ENCODE measurements around the gene ARPP21.

ARPP21 gene

DNA sequence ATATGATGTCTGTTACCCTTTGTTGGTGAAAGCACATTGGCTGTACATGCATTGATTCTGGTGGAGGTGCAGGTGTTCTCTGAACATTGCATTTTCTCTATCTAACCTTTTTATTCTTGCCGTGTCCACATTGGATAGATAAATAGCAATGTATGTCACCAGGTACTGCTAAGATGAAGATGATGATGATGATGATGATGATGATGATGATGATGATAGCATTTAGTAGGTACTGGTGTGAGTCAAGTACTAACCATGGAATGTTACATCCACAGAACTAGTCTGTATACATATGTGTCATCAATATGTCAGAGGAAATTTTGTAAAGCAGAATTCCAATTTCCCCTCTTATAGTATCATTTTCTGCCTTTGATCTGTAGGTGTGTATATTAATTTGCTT, 36.3 kb downstream of the ARPP21 start:
- DNase-seq (ENCODE audit: low read depth in 2 of 2), result no peak

DNA sequence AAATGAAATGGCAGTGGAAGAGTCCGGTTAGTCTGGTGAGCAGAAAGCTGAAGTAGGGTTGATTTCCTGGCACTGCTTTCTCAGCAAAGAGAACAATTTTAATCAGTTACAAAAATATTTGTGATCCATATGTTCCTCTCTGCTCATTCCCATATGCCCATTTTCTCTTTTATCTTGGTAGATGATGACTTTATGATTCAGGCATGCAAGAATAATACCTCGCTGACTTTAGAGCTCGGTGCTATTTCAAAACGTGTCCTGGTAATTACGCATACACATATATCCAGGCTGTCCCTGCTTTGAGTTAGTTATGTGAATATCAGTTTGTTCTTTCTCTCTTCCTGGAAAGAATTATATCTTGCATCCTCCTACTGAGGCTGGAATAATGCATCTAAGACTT, 38.5 kb downstream of the ARPP21 start:
- no peak for DNase-seq (ENCODE audit: low read depth in 2 of 2)

DNA sequence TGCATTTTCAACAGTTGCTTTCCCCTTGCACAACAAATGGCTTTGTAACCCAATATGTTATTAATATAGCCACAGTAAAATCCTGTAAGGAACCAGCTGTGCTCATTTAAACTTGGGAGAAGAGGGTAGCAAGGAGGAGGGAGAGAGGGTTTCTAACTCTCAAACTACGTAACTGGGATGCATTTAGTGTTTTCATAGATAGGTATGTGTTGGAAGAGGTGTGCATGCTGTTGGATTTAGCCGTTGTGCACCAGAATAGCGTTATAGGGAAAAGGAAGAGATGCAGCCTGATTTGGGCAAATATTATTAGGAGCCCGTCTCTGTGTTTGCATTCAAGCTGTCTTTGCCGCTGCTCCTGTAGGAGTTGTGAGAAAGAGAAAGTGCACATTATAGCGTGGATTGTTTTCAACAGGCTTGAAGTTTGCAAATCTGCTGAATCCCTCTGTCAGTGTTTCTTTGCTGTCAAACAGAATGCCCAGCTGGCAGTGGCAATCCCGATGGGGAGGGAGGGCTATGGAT, 39.4 kb downstream of the ARPP21 start:
- DNase-seq (ENCODE audit: low read depth in 2 of 2), result no peak

DNA sequence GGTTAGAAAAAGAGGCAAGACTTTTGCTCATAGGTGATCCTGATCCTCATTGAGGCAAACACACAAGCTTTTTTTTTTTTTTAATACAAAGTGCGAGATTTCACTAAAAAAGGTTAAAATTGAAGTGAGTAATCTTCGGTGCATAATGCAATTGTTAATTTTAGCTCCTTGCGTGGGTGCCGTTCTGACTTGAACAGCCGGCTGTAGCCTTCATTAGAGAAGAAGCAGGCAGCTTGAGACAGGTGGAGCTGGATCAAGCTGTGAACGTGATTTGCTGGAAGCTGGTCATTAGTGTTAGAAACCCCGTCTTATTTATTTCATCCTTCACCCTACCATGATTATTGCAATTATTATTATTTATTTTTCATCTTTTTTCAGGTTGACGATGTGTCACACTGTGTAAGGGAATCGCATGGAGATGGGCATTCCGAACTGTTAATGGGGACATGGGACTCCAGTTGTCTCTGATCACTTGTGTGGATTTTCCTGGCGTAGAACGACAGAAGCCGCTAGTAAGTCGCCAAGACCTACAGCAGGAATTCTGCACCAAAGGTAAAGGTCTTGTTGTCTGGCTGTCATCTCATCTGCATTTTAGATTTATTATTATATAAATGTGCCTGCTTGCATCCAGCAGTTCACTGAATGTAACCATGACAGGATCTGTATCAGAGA, 40.2 kb downstream of the ARPP21 start:
- DNase-seq (ENCODE audit: low read depth in 2 of 2), result no peak

DNA sequence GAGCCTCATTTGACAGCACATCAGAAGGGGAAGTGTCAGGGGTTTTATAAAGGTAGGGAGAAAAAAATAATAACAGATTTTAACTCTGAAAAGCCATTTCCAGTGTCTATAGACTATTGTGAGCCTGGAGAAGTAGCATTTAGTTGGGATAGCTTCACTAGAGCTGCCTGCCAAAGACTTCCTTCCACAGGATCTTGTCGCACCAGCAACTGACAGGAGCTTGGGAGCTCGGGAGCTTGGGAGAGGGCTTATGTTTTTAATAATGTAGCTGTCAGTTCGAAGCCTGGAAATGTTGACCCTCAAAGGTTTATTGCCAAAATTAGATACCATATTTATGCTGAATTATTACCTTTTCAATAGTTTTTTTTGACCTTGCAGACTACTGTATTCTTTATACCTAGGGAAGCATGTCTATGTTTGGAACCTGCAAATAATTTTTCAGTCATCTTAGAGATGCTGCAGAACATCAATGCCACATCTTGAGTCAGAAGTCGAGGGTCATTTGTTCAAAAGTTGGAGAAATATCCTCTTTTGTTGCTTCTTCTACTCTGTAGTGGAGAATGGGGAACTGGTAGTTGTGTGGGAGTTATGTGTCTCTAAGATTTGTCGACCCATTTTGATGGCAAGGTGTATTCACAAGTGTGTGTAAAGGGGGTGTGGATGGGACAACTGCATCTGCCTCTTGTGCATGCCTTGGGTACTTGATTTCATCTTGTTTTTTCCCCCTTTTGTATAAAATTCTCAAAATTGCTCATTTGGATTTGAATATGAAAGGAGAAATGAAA, 41.7 kb downstream of the ARPP21 start:
- DNase-seq (ENCODE audit: low read depth in 2 of 2), result no peak

DNA sequence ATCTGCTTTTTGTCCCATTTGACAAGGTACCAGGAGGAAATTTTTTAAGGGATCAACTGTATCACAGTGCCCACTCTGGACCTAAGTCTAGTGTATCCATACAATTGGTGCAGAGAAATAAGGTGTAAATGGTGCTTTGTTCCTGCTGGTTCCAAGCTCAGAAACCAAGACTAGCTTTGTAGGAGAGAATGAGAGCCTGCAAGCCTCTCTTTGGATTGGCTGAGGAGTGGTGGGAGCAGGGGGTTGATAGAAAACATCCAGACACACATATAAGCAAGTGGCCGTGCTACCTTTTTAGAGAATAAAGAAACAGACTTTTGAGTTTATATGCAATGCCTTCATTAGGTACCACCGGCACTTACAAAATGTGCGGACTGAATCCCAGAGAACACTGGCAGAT, 45.8 kb downstream of the ARPP21 start:
- no peak for DNase-seq (ENCODE audit: low read depth in 2 of 2)

DNA sequence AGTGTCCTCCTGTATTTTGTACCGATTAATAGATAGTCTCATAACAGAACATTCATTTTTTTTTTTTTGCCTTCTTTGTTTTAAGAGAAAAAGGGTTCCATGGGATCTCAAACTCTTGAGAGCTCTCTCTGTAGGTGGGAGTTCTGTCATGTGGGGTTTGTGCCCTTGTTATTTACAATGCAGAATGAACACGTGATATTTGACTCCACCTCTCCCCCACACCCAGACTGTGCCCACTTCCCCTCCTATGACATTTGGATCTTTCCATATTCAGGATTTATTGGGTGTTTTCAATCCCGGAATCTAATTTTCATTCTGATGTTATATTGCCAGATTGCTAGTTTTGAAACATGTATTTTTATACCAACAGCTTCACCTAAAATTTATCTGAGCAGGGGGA, 49.5 kb downstream of the ARPP21 start:
- DNase-seq (ENCODE audit: low read depth in 2 of 2), result no peak

DNA sequence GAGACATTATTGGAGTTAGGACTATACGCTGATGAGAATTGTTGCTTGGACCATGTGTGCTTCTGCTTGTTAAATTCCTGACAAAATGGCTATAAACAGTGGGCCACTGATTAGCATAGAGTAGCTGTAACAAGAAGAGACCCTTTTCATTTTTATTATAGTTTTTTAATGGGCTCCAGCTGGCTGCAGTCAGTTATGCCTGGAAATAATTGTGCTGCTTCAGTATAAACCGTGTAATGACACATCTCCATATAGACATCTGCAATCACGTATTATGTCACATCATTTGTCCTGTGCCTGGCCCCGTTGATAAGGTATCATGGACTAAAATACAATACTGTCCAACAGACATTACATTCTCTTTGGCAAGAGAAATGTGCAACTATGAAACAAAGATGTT, 50.9 kb downstream of the ARPP21 start:
- no peak for DNase-seq (ENCODE audit: low read depth in 2 of 2)

DNA sequence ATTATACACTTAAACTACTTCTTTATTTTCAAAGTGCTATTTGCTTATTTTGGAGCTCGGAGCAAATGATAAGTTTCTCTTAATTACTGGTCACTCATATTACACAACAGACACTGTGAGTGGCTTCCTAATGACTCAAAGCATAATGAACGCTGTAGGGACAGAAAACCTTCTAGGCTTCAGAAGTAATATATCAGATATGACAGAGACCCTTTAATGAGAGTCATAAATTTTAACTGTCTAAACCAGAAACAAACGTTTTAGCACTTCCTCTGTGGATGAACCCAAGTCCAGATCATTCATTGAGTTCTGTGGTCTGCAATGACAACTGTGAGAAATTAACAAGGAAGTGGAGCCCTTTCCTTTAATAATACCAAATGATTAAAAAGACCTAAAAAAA, 66.6 kb downstream of the ARPP21 start:
- DNase-seq (ENCODE audit: low read depth in 2 of 2), result no peak

DNA sequence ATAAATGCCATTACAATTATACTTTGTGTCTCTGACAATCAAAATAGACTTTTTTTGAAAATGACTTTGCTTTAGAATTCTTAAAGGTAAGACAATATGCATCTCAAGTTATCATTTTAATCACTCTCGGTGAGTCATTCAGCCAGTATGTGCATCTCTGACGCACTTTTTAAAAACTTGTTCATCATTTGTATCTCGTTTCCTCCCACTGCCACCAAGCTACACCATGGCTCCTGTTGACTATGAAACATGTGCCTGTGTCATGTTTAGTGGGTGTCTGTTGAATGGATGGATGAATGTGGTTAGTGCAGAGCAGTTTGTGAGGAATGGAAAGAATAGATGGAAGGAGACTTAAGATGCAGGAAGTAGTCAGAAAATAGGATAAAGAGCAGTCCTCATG, 68.6 kb downstream of the ARPP21 start:
- no peak for DNase-seq (ENCODE audit: low read depth in 2 of 2)

DNA sequence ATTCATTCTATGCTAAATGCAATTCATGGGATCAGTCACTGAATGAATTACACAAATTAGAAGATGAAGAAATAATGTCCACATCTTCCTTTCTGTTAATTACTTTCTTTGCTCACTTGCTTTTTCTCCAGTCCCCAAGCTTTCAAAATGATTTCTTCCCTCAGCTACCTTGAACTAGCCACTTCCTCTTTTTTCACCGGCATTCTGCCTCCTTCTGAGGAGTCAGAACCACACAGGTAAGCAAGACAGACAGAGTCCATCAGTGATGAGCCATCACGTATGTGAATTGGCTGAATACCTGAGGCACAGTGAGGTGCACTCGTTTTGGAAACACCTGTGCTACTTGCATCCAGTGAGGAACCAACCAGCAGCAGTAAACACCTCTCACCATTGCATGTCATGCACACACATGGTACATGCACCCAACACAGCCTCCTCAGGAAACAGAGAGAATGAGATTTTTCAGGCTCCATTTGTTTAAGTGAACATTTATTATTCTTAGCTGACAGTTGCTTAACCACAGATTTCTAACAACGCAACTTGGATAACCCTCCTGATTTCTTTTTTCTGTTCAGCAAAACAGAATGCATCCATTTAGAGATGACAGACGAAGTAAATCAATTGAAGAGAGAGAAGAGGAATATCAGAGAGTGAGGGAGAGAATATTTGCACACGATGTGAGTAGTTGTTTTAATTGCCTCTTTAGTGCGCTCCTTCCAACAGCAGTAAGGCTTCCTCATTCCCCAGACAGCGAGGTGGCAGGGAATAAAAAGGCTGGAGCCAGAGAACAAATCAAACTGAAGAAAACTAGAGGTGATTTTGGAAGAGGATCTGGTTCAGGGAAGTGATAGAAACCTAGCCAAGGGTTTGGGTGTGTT, 69.3 kb downstream of the ARPP21 start:
- DNase-seq (ENCODE audit: low read depth in 2 of 2), result no peak

DNA sequence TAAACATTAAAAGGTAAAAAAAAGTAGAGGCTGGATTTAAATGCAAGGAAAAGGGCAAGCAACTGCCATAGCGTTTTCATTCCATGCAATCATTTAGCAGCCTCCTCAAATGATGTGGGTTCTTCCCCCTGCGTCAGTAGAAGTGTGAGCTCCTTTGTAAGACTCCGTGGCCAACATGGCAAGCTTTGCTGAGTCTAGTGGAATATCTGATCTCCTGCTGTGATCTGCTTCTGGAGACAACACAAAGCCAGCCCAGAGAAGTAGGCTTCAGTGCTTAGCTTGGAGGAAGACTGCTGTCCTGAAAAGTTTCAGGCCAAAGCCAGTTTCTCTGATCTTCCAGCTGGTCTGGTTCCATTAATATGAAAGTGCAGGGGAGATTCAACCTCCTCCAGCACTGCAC, 70.4 kb downstream of the ARPP21 start:
- no peak for DNase-seq (ENCODE audit: low read depth in 2 of 2)

DNA sequence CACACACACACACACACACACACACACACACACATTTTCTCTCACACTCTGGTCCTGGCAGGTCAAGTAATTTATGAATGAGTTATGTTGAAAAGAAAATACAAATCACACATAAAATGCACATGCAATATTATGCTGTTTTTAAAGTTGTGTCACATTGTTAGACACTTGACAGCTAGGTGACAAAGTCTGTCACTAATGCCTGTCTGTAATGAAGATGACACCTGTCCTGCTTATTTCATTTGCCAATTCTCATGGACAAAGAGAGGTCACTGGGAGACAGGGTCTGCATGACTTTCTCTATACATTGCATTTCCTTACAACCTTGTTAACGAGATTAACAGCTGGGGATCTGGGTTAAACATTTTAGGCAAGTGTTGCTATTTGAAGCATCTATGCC, 71.2 kb downstream of the ARPP21 start:
- DNase-seq (ENCODE audit: low read depth in 2 of 2), result no peak

DNA sequence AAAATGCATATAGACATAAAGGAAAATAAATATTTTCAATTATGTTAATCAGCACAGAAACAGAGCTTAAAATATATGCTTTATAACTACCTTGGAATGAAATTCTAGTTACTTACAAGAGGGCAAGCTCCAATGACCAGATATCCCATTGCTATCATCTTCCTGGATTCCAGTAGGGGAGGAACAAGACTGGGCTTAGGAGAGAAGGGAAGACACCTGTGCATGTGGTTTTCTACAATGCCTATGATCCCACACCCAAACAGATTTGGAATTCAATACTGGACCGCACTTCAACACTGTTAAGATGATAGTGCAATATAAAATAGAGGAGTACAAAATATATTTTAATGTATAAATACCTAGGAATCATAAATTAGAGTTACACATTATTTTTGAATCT, 79.6 kb downstream of the ARPP21 start:
- no peak for DNase-seq (ENCODE audit: low read depth in 2 of 2)

DNA sequence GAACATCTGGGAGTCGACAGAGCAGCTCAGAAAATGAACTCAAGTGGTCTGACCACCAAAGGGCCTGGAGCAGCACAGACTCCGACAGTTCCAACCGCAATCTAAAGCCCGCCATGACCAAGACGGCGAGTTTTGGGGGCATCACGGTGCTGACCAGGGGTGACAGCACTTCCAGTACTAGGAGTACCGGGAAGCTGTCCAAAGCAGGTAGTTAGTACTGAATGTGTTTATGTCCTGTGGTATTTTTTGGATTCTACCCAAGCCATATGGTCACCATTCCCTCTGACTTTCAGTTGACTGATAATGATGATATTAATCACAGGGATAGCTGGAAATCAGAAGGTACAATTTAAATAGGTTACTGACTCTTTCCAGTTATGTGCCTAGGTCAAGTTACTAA, 82.3 kb downstream of the ARPP21 start:
- no peak for DNase-seq (ENCODE audit: low read depth in 2 of 2)

DNA sequence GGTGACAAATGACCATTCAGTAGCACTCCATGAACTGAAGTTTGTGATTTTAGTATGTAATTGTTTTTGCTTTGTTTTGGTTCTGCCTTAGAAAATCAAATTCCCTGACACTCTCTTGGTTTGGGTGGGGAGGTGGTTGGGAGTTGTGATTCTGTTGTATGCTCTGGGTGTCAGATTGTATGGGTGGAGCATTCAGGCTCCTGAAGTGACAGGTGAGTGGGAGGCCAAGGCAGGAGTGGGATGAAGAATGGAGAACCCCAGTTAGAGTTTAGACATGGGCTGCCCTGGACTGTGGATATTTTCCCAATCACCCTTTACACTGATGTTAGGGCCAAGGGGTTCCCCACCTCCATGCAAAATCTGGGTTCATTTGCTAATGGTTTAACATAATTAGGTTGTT, 83.6 kb downstream of the ARPP21 start:
- DNase-seq (ENCODE audit: low read depth in 2 of 2), result no peak

DNA sequence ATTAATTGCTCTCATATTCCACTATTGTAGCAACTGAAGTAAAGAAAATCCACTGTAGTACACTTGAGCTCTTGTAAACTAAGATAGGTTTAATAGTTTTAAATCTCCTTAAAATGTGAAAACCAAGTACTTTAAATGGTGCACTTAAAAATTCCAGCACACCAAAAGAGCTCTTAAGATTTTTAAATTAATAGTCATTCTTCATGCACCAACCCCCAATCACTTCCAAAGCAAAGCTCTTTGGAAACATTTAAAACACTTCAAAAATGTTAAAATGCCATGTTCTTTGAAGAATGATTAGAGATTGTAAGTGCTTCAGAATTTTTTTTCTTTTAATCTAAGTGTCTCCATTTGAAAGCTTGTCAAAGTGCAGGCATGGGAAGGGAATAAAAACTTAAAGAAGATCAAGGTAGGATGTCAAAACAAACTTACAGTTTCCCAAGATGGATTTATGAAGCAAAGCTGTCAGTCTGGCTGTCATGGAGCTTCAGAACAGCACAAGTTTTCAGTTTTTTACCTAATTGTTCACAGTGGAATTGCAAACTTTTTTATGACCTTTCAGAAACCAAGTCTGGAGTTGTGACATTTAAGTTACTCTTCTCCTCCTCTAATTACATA, 84.3 kb downstream of the ARPP21 start:
- no peak for DNase-seq (ENCODE audit: low read depth in 2 of 2)

DNA sequence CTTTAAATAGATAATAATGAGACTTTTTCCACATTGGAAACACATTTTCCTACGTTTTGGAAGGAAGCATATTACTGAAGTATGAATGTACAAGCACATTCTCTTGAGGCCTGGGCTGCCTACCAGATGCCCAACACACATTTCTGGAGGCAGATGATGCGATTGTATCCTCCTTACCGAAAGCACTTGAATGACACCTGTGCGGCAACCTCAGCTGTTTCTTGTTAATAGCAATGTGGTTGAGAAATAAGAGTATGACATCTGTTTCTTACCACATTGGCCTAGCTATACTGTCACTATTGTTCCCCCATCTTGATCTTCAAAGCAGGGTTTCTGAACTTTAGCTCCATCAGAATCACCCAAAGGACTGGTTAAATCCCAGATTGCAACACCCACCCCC, 84.8 kb downstream of the ARPP21 start:
- no peak for DNase-seq (ENCODE audit: low read depth in 2 of 2)

DNA sequence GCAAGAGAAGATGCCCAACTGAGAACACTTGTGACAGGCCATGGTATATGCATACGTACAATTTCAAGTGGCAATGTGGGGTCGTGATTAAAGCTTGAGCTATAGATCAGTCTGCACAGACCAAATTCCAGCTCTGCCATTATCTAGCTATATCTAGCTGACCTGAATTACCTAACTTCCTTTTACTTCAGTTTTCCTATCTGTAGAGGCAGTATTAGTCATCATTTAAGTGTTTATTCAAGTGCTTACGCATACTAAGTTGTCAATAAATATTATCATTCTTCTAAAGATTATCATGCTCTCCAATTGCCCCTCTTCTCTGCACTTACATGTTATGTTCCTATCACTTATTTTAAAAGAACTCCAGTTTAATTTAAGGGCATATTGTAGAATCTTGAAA, 87.9 kb downstream of the ARPP21 start:
- DNase-seq (ENCODE audit: low read depth in 2 of 2), result no peak

DNA sequence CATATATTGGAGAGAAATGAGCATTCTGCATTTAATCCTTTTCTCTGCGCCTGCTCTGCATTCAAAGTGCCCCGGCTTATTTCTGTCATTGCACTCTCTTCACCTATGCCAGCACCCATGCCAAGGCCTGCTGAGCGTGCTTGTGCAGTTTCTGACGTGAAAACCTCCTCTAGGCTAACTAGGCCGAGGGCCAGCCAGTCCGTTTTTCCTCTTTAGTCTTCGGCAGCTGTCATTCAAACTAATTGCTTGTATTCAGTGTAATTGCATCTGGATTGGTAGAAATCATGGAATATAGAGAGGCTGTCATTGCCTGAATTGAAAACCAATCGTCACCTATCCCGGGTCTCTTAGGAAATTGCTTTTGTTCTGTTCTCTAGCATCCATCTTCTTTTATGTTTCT, 94.0 kb downstream of the ARPP21 start:
- no peak for DNase-seq (ENCODE audit: low read depth in 2 of 2)

DNA sequence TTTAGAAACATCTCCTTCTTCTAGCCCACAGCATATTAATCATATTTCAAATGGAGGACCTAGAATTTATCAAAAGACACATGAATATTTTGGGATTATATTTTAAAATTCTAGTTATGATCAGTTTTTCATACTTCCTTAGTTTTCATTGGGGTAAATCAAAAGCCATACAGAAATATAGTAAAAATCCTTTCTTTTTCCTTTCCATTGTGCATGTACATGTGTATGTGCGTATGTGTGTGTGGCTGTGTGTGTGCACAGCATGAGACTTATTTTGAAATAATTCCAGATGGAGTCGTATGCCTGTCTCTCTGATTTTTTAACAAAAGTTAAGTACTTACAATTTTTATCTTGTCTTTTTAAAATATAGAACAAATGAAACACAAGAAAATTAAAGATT, 94.5 kb downstream of the ARPP21 start:
- DNase-seq (ENCODE audit: low read depth in 2 of 2), result no peak

DNA sequence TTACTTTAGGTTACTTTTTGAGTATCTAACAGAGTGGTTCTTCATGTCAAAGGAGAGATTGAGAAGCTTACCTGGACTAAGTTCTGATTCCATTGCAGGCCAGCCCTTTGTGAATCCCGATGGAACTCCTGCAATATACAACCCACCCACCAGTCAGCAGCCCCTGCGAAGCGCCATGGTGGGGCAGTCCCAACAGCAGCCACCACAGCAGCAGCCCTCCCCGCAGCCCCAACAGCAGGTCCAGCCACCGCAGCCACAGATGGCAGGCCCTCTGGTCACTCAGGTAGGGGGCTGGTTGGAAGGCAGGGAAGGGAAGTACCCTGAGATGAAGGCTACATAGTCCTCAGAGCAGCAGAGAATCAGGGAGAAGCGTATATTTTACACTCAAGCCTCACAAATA, 97.8 kb downstream of the ARPP21 start:
- DNase-seq (ENCODE audit: low read depth in 2 of 2), result no peak
